ENCODE measurements around the gene CDKN2AIPNL.

DNA sequence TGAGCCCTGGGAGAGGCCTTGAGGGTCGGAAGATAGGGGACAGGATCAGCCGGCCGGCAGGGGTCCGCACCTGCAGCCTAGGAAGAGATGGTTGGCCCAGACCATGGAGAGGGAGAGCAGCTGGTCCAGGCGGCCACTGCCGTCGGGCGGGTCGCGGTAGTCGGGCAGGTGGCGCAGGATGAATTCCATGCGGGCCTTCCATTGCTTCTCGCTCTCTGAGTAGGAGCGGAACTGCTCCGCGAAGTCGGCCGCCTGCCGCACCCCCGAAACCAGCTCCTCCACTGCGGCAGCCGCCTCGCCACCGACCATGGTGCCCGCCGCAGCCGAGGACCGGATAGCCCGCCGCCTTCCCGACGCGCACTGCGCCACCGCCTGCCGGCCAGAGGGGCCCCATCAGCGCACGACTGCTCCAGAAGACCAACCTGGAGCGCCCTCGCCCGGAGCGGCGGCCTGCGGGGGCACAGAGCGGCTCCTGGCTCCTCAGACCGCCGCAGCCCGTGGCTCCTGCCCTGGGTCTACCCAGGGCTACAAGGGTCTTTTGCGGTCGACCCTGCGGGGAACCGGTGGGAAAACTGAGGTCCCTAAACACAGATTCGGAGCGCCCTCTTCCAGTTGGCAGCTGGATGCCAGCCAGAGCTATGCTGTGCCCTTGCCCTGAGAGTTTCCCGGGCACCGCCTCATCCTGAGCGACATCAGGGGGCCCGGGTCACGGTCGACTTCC, at the start of gene CDKN2AIPNL:
- TF ChIP-seq POLR2A (IDR thresholded peaks at IDR 0.05) = peak; percentile 75 to 87 (median 82)
- peak; percentile 61 to 96 (median 85) for TF ChIP-seq CTCF (IDR thresholded peaks at IDR 0.05)
